OCI-LY7 (cell line): ENCODE data around the gene EVI5. TPM values are rescaled to one million over a fixed set of nuclear protein-coding genes. Genes with fewer than 3 reads are reported as not detected.
A peak's percentile ranks its signal among the peaks of the same experiment; 100 is the strongest.

ENCODE experiments used
- BruUV-seq: library from RNA; stranded (reverse); fragments of 400-500 nt; replicated peaks from 2 replicates; lab custom pipeline; 2021; lab: Mats Ljungman, UMichigan
- CTCF ChIA-PET: fragments of 300-600 bp; sonication (Branson Sonifier 250); formaldehyde crosslinking; loops from one replicate; lab custom pipeline; 2022; ENCODE audit warnings: antibody characterized with exemption; ENCODE audit not compliant: unreplicated experiment; lab: Charles Lee
- POLR2A ChIA-PET: fragments of 300-600 bp; sonication (Branson Sonifier 250); formaldehyde crosslinking; loops from one replicate; lab custom pipeline; 2022; ENCODE audit warnings: antibody characterized with exemption; lab: Charles Lee
- DNase-seq: peaks from one replicate; pipeline ENCODE4 v3.0.0-alpha.2; 2015; ENCODE audit warnings: low spot score
- H2AFZ ChIP-seq: fragments of 200-600 bp; sonication (generic), shearing (Covaris generic); 2 replicates; pipeline ENCODE4 v1.6.1; 2014; ENCODE audit warnings: mild to moderate bottlenecking, antibody characterized with exemption, low read length, moderate library complexity
- H3K27ac ChIP-seq: fragments of 200-600 bp; sonication (generic); 2 replicates; pipeline ENCODE4 v1.5.1; 2014; ENCODE audit warnings: mixed run types, low read depth, mild to moderate bottlenecking, moderate library complexity, low read length, inconsistent platforms; ENCODE audit not compliant: poor library complexity, severe bottlenecking
- H3K36me3 ChIP-seq: fragments of 200-600 bp; sonication (generic); 2 replicates; pipeline ENCODE4 v1.6.1; 2014; ENCODE audit warnings: mild to moderate bottlenecking, antibody characterized with exemption, low read length, moderate library complexity, mixed read lengths; ENCODE audit not compliant: insufficient read depth
- H3K4me1 ChIP-seq: fragments of 200-600 bp; sonication (generic); 2 replicates; pipeline ENCODE4 v1.5.1; 2014; ENCODE audit warnings: mild to moderate bottlenecking, low read length; ENCODE audit not compliant: insufficient read depth, poor library complexity, severe bottlenecking
- H3K4me2 ChIP-seq: fragments of 200-600 bp; sonication (generic); 2 replicates; pipeline ENCODE4 v1.6.1; 2014; ENCODE audit warnings: mild to moderate bottlenecking, low read length
- H3K4me3 ChIP-seq: fragments of 200-600 bp; sonication (generic); 2 replicates; pipeline ENCODE4 v1.5.1; 2014; ENCODE audit warnings: mild to moderate bottlenecking, low read depth, low read length; ENCODE audit not compliant: poor library complexity, severe bottlenecking
- H3K79me2 ChIP-seq: fragments of 200-600 bp; sonication (generic); 2 replicates; pipeline ENCODE4 v1.6.1; 2016; ENCODE audit warnings: low read depth, mild to moderate bottlenecking, low read length, moderate library complexity, mixed read lengths; ENCODE audit not compliant: insufficient read depth
- H3K9me2 ChIP-seq: fragments of 200-600 bp; sonication (generic); 2 replicates; pipeline ENCODE4 v1.6.1; 2016; ENCODE audit warnings: mild to moderate bottlenecking, low read length, mixed read lengths; ENCODE audit not compliant: insufficient read depth
- H3K9me3 ChIP-seq: fragments of 200-600 bp; sonication (generic); 2 replicates; pipeline ENCODE4 v1.6.1; 2014; ENCODE audit warnings: mild to moderate bottlenecking, mixed run types, low read length, mixed read lengths
- H4K20me1 ChIP-seq: fragments of 200-600 bp; sonication (generic); 2 replicates; pipeline ENCODE4 v1.6.1; 2014; ENCODE audit warnings: mild to moderate bottlenecking, antibody characterized with exemption, low read length, moderate library complexity, mixed read lengths; ENCODE audit not compliant: insufficient read depth
- CTCF ChIP-seq: fragments of 200-600 bp; sonication (generic); conservative IDR thresholded peaks from 2 replicates; pipeline ENCODE4 v1.5.1; 2014; ENCODE audit warnings: mild to moderate bottlenecking, antibody characterized with exemption, low read length, moderate library complexity, mixed read lengths
- EZH2phosphoT487 ChIP-seq: fragments of 200-600 bp; sonication (generic); IDR thresholded peaks from 2 replicates; pipeline ENCODE4 v1.6.1; 2018; ENCODE audit warnings: low read depth, borderline replicate concordance, mild to moderate bottlenecking, mixed run types, antibody characterized with exemption, low read length, moderate library complexity, mixed read lengths
- intact Hi-C: fragments of 100-400 bp; cut with micrococcal nuclease; formaldehyde crosslinking; loops from one replicate; pipeline ENCODE4 v1.10.0; 2022; ENCODE audit not compliant: unreplicated experiment
- total RNA-seq, 2 experiments: library from RNA; depleted of rRNA in 1 of 2; stranded (reverse); fragments of >200 nt in 1 of 2; shearing (Covaris generic) in 1 of 2; gene quantifications; 2 replicates each; pipeline ENCODE4 v1.2.3, GENCODE V29; 2014 to 2022

The EVI5 gene
- total RNA-seq, 2 experiments from 2014 or later: 15.1 to 27.8 TPM

DNA sequence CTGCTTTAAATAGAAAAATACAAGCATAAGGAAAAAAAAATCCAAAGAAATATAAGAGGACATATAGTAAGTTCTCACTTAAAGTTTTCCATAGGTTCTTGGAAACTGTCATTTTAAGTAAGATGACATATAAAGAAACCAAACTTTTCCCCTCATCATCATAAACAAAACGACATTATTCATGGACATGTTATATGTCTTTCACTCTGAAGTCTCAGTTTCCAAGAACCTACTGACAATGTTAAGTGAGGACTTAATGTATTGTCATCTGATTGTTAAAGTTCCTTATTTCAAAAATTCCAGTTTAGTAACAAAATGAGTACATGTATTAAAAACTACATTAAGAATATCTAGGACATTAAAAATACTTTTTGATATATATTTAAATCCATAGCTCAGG is 228.6 kb downstream of the EVI5 start:
- DNase-seq: no peak
- H3K4me3 ChIP-seq: no peak overlapping the region
- H3K27ac ChIP-seq: no peak overlapping the region
- H3K9me2 ChIP-seq: no peaks in the 10 kb centered on the region
- H3K79me2 ChIP-seq: no peaks in the 10 kb centered on the region
- no TSS peak for BruUV-seq
- intact Hi-C loops: no loop called here
- H2AFZ ChIP-seq: no peak overlapping the region
- no peaks in the 10 kb centered on the region for H4K20me1 ChIP-seq
- no peak overlapping the region for H3K4me2 ChIP-seq
- H3K4me1 ChIP-seq: no peaks in the 10 kb centered on the region
- TF ChIP-seq EZH2phosphoT487 (no peak), CTCF (no peak)
- ChIA-PET CTCF (no interaction called here), POLR2A (interaction anchor here (0.6 to 1.6 kb wide), 5 partner anchors 14 to 1329 kb away, joined by 3 to 4 read pairs (median 3); no protein-coding TSS in a partner anchor)
- no peaks in the 10 kb centered on the region for H3K36me3 ChIP-seq
- no peaks in the 10 kb centered on the region for H3K9me3 ChIP-seq

- Histone ChIP-seq H3K4me3 (no peak overlapping the region), H2AFZ (no peak overlapping the region), H3K9me3 (no peaks in the 10 kb centered on the region), H3K4me1 (no peaks in the 10 kb centered on the region), H4K20me1 (no peaks in the 10 kb centered on the region), H3K79me2 (no peaks in the 10 kb centered on the region), H3K4me2 (no peak overlapping the region), H3K9me2 (no peaks in the 10 kb centered on the region), H3K27ac (no peak overlapping the region), H3K36me3 (no peaks in the 10 kb centered on the region)
- TF ChIP-seq CTCF (no peak), EZH2phosphoT487 (no peak)
- no TSS peak for BruUV-seq
- ChIA-PET CTCF (no interaction called here), POLR2A (interaction anchor here (0.8 kb wide), 1 partner anchor 253 kb away, joined by 4 read pairs; no protein-coding TSS in a partner anchor)
- DNase-seq: no peak
- intact Hi-C loops: no loop called here
Measured at GRCh38 chr1:92554216-92554615, 230.7 kb downstream of the EVI5 start.

DNA sequence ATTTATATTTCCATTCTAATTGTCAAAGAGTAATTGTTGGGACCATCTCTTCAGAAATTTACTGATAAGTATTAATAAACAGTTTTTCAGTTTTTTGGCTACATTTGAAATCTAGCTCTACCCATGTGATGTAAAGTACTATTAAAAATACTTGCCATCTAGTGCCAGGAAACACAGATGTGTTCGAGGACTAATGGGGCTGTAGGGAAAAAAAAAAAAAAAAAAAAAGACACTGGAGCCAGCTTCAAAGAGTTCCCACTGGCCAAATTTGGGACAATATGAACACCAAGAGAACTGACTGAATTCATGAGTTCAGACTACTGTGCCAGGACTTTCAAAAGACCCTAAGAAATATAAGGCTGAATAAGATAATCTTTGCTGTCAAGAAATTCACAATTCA is 233.0 kb downstream of the EVI5 start:
- H3K27ac ChIP-seq: no peak overlapping the region
- no peak for DNase-seq
- no peaks in the 10 kb centered on the region for H3K4me1 ChIP-seq
- no peaks in the 10 kb centered on the region for H3K9me2 ChIP-seq
- no peaks in the 10 kb centered on the region for H3K9me3 ChIP-seq
- BruUV-seq: TSS peak; percentile 37
- H3K4me3 ChIP-seq: no peak overlapping the region
- CTCF ChIA-PET: no interaction called here
- H2AFZ ChIP-seq: no peak overlapping the region
- POLR2A ChIA-PET: interaction anchor here (0.6 to 1.2 kb wide), 4 partner anchors 10 to 199 kb away, joined by 3 to 8 read pairs (median 4); no protein-coding TSS in a partner anchor
- H3K36me3 ChIP-seq: no peaks in the 10 kb centered on the region
- intact Hi-C loops: no loop called here
- no peak overlapping the region for H3K4me2 ChIP-seq
- no peak for TF ChIP-seq EZH2phosphoT487
- TF ChIP-seq CTCF: no peak
- H4K20me1 ChIP-seq: no peaks in the 10 kb centered on the region
- no peaks in the 10 kb centered on the region for H3K79me2 ChIP-seq
